H1 (cell line): ENCODE results near the gene NOTUM. TPM values are rescaled to one million over a fixed set of nuclear protein-coding genes. Genes with fewer than 3 reads are reported as not detected.

ENCODE experiments used
- CHD2 ChIP-seq: IDR thresholded peaks from 2 replicates; pipeline ENCODE4 v1.6.1; 2012; ENCODE audit warnings: low read length, improper control_type of control experiment
- CTBP2 ChIP-seq: IDR thresholded peaks from 2 replicates; pipeline ENCODE4 v1.7.0; 2011; ENCODE audit warnings: borderline replicate concordance, mild to moderate bottlenecking, moderate library complexity, mixed read lengths, low read length; ENCODE audit not compliant: insufficient read depth, insufficient read length
- GABPA ChIP-seq: IDR thresholded peaks from 2 replicates; pipeline ENCODE4 v1.6.1; 2011; ENCODE audit warnings: mild to moderate bottlenecking, low read length, moderate library complexity, borderline replicate concordance; ENCODE audit not compliant: insufficient read depth
- NANOG ChIP-seq: IDR thresholded peaks from 2 replicates; pipeline ENCODE4 v1.6.1; 2011; ENCODE audit warnings: low read length, low read depth, mild to moderate bottlenecking, inconsistent platforms; ENCODE audit not compliant: insufficient read depth, poor library complexity, severe bottlenecking
- SIX5 ChIP-seq: IDR thresholded peaks from 2 replicates; pipeline ENCODE4 v1.6.1; 2011; ENCODE audit warnings: mild to moderate bottlenecking, low read depth, low read length
- SP4 ChIP-seq: IDR thresholded peaks from 2 replicates; pipeline ENCODE4 v1.6.1; 2012; ENCODE audit warnings: low read length, inconsistent platforms
- polyA plus RNA-seq, 7 experiments: library from polyadenylated mRNA; depleted of rRNA in 3 of 7; stranded (reverse) in 5 of 7; unstranded in 2 of 7; fragments of >200 nt in 5 of 7; fragments of 200-250 nt in 2 of 7; gene quantifications; 1 replicate in 5 of 7; 2 replicates in 1 of 7; 4 replicates in 1 of 7; pipeline versions ENCODE4 v1.2.1 to v1.2.3, GENCODE V29; 2011 to 2013; ENCODE audit warnings: missing spikeins in 2 of 7, mixed read lengths in 2 of 7
- total RNA-seq: library from RNA; stranded (reverse); fragmentation: NEBNext Ultra II Directional; extraction: Animal tissue kit (Norgen Biotek cat#: 25700); gene quantifications from 2 replicates; pipeline ENCODE4 v1.2.1, GENCODE V29; 2021

Gene NOTUM
- total and polyA plus RNA-seq, 2 of the 8 experiments (the other 6 are each of a cell fraction or from before 2014, with no cell fraction given), result 0.45 to 0.76 TPM

GRCh38 chr17:81939881-81940385 lies 21.1 kb downstream of the NOTUM start (continued):
- TF ChIP-seq SIX5 (no peak), CHD2 (no peak), SP4 (no peak), CTBP2 (no peak), NANOG (no peak), GABPA (no peak)
- TF ChIP-seq, all 59 proteins: peak for 0
